Endothelial cell (in vitro differentiated cells): ENCODE data around the gene TENM4. TPM values are rescaled to one million over a fixed set of nuclear protein-coding genes. Genes with fewer than 3 reads are reported as not detected.

Source experiments
- DNase-seq: peaks from one replicate; pipeline ENCODE4 v3.0.0; 2021; ENCODE audit warnings: low spot score
- H3K27ac Mint-ChIP-seq: one replicate; pipeline ENCODE4 v1.8.0; 2021; ENCODE audit warnings: mixed read lengths, inconsistent platforms; ENCODE audit not compliant: unreplicated experiment
- H3K27me3 Mint-ChIP-seq: one replicate; pipeline ENCODE4 v1.8.0; 2021; ENCODE audit warnings: mild to moderate bottlenecking, moderate library complexity, mixed read lengths, inconsistent platforms; ENCODE audit not compliant: unreplicated experiment
- H3K36me3 Mint-ChIP-seq: one replicate; pipeline ENCODE4 v1.8.0; 2021; ENCODE audit warnings: mild to moderate bottlenecking, low read depth, mixed read lengths, inconsistent platforms; ENCODE audit not compliant: unreplicated experiment
- H3K4me1 Mint-ChIP-seq: one replicate; pipeline ENCODE4 v1.8.0; 2021; ENCODE audit warnings: mild to moderate bottlenecking, mixed read lengths, inconsistent platforms; ENCODE audit not compliant: unreplicated experiment
- H3K4me3 Mint-ChIP-seq: one replicate; pipeline ENCODE4 v1.8.0; 2021; ENCODE audit warnings: mild to moderate bottlenecking, mixed read lengths, inconsistent platforms; ENCODE audit not compliant: unreplicated experiment
- H3K9me3 Mint-ChIP-seq: one replicate; pipeline ENCODE4 v1.8.0; 2021; ENCODE audit warnings: mixed read lengths, inconsistent platforms; ENCODE audit not compliant: unreplicated experiment
- CTCF ChIP-seq: fragments of 200-600 bp; sonication (generic); IDR thresholded peaks from one replicate; pipeline ENCODE4 v1.5.0; 2021; ENCODE audit warnings: antibody characterized with exemption; ENCODE audit not compliant: unreplicated experiment
- total RNA-seq: library from RNA; stranded (reverse); fragmentation: NEBNext Ultra II Directional; extraction: Animal tissue kit (Norgen Biotek cat#: 25700); gene quantifications from one replicate; pipeline ENCODE4 v1.2.1, GENCODE V29; 2021; ENCODE audit not compliant: unreplicated experiment

Gene TENM4
- total RNA-seq, 1 donor from 2014 or later = 1.8 TPM

DNA sequence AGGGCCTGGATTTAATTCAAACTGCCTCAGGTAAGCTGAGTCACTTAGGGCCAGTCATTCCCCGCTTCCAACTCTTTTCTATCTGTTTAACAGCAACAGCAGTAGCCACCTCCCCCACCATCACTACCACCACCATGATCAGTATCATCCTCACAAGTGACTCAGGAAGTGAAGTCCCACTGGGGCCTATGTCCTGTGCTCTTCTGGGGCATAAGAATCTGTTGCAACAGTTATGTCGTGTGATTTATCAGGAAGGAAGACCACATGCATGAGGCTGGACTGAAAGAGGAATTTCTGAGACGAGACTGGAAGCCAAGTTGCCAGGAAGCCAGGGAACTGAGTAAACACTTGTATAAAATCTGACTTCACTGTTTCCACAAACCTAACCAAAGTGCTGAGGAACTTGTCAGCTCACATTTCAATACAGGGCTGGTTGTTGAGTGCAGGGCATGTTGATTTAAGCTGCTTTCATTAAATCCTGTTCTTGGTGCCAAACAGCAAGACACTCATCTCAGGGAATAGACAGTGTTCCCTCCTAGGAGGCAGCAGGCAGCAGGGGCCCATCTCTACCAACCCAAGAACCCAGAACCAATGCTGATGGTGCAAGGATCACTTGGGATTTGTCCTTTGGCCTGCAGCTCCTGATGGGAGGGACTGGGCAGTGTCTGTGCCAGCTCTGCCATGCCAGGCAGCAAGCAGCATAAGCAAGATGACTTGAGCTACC is 639.5 kb downstream of the TENM4 start:
- no peaks in the 10 kb centered on the region for H3K9me3 Mint-ChIP-seq
- no peak for TF ChIP-seq CTCF

GRCh38 chr11:78800756-78801155 is 640.1 kb downstream of the TENM4 start:
- no peak for DNase-seq
- no peak overlapping the region for H3K27ac Mint-ChIP-seq
- H3K4me1 Mint-ChIP-seq = peaks cover 34% of the 10 kb centered on the region
- TF ChIP-seq CTCF = no peak
- no peaks in the 10 kb centered on the region for H3K36me3 Mint-ChIP-seq
- H3K4me3 Mint-ChIP-seq = no peak overlapping the region
- H3K27me3 Mint-ChIP-seq = peaks cover 4% of the 10 kb centered on the region
- no peaks in the 10 kb centered on the region for H3K9me3 Mint-ChIP-seq

More for the DNA sequence above, 639.5 kb downstream of the TENM4 start:
- H3K27me3 Mint-ChIP-seq = peaks cover 4% of the 10 kb centered on the region
- DNase-seq = no peak
- H3K4me1 Mint-ChIP-seq = peaks cover 32% of the 10 kb centered on the region
- no peaks in the 10 kb centered on the region for H3K36me3 Mint-ChIP-seq
- no peak overlapping the region for H3K4me3 Mint-ChIP-seq
- no peak overlapping the region for H3K27ac Mint-ChIP-seq

GRCh38 chr11:78800096-78800690 is 640.6 kb downstream of the TENM4 start:
- DNase-seq = no peak
- Mint-ChIP-seq H3K4me3 (no peak overlapping the region), H3K27ac (no peak overlapping the region), H3K9me3 (no peaks in the 10 kb centered on the region), H3K27me3 (peaks cover 4% of the 10 kb centered on the region), H3K4me1 (peaks cover 38% of the 10 kb centered on the region), H3K36me3 (no peaks in the 10 kb centered on the region)
- TF ChIP-seq CTCF = no peak

- no peak overlapping the region for H3K4me3 Mint-ChIP-seq
- peaks cover 5% of the 10 kb centered on the region for H3K27me3 Mint-ChIP-seq
- peaks cover 44% of the 10 kb centered on the region for H3K4me1 Mint-ChIP-seq
- DNase-seq = peak; percentile 79
- peak; percentile 88 for TF ChIP-seq CTCF
- H3K9me3 Mint-ChIP-seq = no peaks in the 10 kb centered on the region
- no peaks in the 10 kb centered on the region for H3K36me3 Mint-ChIP-seq
- no peak overlapping the region for H3K27ac Mint-ChIP-seq
Observed at GRCh38 chr11:78798663-78799062, 642.2 kb downstream of the TENM4 start.

GRCh38 chr11:78797559-78797958 is 643.3 kb downstream of the TENM4 start:
- Mint-ChIP-seq H3K4me1 (peaks cover 44% of the 10 kb centered on the region), H3K4me3 (no peak overlapping the region), H3K9me3 (no peaks in the 10 kb centered on the region), H3K27ac (no peak overlapping the region), H3K27me3 (peaks cover 5% of the 10 kb centered on the region), H3K36me3 (no peaks in the 10 kb centered on the region)
- no peak for DNase-seq
- no peak for TF ChIP-seq CTCF
